HG02610 (cell line): ENCODE results near the gene TTC28.
"Not testable (repeated sequence)": the region's sequence is repeated elsewhere in the genome, so short reads cannot be mapped to it uniquely, and the experiment has no call there.

Experiments used
- ATAC-seq: cut with Tn5 transposase; IDR thresholded peaks from one replicate; pipeline ENCODE4 v1.9.1; 2021; ENCODE audit warnings: mild to moderate bottlenecking, moderate library complexity; ENCODE audit not compliant: unreplicated experiment

Gene TTC28

DNA sequence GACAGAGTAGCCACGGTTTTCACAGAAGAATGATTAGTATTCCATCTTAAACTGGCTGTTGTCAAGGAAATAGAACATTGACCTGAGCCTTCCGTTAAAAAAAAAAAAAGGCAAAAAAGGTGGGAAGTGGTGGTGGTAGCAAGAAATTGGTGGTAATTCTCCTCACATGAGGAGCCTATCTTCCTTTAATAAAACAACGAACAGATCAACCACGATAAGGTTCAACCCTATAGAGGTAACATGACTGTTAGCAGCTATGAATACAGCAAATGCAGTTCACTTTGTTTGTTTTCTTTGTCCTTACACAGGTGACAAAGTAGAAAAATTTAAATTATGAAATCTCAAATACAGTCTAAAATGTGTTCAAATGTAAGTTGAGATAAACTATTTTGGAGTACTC, 181.6 kb downstream of the TTC28 start:
- no peak for ATAC-seq

DNA sequence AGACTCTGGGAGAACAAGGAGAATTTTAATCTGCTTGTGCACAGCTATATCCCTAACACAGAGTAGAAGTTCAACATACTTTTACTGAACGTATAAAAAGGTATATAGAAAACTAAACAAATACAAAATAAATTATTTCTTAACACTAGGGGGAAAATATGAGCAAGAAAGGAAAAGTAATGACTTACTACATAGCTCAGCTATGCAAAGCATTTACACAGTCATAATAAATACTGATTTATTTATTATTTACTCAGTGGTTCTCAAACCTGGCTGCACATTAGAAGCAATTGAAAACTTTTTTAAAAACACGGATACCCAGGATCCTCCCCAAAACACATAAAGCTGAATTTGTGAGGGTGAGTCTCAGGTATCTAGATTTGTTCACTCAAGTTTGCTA, 182.5 kb downstream of the TTC28 start:
- no peak for ATAC-seq

DNA sequence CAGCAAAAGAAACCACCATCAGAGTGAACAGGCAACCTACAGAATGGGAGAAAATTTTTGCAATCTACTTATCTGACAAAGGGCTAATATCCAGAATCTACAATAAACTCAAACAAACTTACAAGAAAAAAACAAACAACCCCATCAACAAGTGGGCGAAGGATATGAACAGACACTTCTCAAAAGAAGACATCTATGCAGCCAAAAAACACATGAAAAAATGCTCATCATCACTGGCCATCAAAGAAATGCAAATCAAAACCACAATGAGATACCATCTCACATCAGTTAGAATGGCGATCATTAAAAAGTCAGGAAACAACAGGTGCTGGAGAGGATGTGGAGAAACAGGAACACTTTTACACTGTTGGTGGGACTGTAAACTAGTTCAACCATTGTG, 188.4 kb downstream of the TTC28 start:
- ATAC-seq: not testable (repeated sequence)

DNA sequence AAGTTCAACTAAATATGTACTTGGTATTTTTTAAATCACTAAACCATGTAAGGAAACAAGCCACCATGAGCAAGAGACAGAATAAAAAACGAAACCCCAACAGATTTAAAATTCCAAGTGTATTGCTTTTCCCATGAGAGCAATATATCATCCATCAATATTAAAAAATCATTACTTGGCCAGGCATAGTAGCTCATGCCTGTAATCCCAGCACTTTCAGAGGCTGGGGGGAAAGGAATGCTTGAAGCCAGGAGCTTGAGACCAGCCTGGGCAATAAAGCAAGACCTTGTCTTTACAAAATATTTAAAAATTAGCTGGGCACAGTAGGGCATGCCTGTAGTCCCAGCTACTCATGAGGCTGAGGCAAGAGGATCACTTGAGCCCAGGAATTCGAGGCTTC, 190.8 kb downstream of the TTC28 start:
- ATAC-seq: no peak

DNA sequence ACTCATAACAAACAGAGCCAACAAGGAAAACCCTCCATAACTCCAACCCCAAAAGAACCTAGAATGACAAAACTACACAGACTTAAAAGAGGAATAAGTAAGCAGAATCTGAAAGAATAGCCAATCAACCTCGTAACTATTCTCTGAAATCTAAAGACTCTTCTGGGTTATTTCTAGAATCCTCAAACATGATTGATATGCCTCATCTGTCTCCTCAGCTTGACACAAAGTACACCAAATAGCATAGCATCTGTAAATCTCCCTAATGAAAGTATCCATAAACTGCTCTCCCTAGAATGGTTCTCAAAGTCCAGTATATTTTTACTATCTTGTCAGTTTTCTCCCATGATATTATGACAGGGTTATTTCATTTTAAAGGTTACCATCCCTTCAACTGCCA, 195.0 kb downstream of the TTC28 start:
- no peak for ATAC-seq

DNA sequence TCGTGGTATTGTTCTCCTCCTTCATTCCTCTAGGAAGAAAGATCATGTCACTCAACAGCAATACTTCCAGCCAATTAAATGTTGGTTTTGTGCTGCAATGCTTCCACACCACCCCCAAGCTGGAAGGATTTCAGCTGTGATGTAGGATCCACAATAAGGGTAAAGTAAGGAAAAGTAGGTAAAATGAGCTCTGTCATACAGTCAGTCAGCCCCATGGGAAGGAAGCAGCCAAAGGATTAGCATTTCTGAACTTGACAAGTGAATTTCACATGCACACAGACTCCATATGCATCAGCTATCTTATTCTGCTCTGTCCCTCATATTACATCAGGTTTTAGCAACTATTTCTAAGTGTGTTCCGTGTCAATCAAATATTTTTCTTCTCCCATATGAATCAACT, 197.9 kb downstream of the TTC28 start:
- no peak for ATAC-seq

DNA sequence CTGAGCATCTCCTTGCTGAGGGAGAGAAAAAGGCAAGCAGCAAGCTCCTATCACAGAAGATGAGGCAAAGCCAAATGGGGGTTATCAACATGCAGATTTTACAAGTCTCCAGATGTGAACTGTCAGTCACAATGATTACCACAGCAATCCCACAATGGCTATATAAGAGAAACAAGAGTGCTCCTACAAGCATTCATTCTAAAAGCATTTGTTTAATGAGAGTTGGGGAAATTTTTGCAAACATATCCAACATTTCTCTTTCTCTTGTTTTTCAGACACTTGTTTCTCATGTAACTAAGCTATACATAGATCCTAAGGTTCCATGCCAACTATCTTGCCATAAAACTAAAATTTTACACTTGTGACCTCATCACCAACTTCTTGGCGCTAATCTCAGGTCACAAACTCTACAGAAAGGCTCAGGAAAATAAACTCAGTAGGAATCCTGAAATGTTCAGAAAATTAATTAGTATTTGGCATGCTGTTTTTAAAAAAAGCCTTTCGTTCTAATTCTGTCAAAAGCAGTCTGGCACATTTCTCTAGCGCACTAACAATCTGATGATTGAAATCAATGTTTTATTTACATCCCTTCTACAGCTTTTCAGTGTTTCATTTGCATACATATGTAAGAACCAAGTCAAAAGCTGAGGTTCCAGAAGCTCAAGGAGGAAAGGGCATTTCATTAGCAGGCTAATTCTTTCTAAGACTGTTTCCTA, 199.5 kb downstream of the TTC28 start:
- ATAC-seq: no peak

DNA sequence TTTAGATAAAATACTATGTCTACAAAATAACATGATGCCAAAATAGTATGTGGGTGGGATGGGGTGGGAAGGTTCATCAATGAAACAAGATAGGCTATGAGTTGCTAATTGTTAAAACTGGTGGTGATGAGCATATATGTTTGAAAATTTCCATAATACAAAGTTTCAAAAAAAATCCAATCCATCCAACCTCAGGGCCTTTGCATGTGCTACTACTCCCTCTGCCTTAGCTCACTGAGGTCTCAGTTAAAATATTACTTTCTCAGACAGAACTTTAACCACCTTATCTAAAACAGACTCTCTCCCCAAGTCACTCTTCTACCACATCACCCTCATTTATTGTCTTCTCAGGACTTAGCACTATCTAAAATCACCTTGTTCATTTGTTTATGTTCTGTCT, 201.1 kb downstream of the TTC28 start:
- no peak for ATAC-seq

DNA sequence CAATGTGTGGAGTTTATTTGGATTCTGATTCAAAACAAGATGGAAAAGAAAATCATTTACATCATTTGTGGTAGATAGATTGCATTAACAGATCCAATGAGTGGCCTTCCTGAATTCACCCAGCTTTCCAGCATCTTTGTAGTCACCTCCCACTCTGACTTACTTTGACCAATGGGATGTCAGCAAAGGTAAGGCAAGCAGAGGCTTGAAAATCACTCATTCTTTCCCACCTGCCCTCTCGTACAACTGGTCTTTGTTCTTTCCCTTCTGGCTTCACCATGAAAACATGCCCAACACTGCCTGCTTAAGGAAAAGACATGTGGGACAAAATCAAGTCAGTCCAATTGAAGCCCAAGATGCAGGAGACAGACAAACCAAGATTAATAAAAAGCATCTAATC, 202.1 kb downstream of the TTC28 start:
- ATAC-seq: no peak

DNA sequence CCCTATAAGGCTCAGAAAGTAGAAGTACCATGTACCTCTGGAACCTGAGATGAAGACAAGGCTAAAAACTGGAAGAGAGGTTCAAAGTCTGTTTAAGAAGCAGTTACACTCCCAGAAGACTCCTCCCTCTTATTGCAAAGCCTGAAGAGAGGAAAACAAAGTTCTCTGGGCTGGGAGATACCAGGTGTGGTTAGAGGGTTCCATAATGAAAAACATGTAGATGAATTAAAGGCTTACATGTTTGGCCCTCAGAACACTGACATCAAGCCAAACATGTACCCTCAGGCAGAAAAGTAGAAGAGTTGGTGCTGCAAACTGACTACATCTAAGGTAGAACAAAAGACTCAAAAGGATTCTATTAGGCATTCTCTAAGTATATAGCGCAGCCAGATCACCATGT, 205.3 kb downstream of the TTC28 start:
- no peak for ATAC-seq

DNA sequence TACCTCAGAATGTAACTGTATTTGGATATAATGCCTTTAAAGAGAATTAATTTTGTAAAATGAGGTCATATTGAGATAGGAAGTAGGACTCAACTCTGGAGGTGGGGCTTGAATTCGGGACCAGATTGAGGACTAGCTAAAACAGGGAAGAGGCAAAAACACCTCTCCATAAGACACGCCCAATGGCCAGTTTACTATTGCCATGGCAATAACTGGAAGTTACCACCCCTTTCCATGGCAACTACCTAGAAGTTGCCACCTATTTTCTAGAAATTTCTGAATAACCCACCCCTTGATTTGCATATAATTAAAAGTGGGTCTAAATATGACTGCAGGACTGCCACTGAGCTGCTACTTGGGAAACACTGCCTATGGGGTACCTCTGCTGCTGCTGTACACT, 206.4 kb downstream of the TTC28 start:
- ATAC-seq: no peak

DNA sequence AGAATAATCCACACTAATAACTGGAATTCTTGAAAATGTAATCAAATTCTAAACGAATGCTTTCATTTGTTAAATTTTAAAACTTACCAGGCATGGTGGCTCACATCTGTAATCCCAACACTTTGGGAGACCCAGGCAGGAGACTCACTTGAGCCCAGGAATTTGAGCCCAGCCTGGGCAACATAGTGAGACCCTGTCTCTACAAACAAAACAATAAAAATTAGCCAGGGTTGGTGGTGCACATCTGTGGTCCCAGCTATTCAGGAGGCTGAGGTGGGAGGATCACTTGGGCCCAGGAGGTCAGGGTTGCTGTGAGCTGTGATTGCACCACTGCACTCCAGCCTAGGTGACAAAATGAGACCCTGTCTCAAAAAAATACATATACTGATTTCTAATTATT, 212.6 kb downstream of the TTC28 start:
- ATAC-seq: not testable (repeated sequence)

DNA sequence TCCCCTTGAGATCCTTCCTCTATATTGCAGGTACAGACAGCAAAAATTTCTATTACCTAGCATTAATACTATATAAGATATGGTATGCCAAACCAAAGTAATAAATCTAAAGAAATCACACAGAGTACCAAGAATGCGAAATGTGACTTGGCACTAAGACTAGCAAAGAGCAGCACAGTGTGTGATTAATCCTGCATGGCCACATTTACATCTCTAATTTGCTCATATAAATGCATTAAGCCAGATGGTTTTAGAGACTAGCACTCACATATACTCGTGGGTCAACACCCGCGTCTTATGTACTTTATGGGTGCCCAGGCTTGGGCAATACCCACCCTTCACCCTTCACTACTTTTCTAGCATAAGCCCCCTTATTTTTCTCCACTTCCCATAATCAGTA, 213.2 kb downstream of the TTC28 start:
- ATAC-seq: no peak

DNA sequence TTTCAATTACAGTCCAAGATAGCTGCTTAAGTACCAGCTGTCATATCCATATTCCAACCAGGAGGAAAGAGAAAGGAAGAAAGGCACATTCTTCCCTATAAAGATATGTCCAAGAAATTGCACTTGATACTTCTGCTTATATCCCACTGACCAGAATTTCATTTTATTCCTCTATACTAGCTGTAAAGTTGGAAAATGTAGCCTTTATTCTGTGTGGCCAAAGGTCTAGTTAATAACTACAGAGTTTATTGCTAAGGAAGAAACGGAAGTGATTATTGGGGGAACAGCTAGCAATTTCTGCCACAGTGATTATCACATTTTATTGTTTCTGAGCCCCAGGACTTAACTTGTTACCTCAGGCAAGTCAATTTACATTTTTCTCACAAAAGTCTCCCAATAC, 213.8 kb downstream of the TTC28 start:
- no peak for ATAC-seq

DNA sequence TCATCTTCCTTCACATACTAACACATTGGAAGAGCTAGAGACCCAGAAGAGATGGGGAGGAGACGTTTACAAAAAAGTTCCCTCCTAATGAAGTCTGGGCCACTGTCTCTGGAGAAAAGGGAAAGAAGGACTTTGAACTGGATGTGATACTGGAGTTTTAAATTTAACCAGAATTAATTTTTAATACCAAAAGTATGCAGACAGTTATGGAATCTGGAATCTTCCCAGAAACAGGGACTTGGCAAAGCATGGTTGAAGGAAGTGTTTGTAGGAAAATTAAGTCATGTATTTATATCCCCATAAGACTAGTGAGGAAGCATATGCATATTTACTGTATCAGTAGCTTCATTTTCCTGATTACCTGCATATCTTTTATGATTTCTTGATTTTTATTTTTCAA, 215.5 kb downstream of the TTC28 start:
- no peak for ATAC-seq

DNA sequence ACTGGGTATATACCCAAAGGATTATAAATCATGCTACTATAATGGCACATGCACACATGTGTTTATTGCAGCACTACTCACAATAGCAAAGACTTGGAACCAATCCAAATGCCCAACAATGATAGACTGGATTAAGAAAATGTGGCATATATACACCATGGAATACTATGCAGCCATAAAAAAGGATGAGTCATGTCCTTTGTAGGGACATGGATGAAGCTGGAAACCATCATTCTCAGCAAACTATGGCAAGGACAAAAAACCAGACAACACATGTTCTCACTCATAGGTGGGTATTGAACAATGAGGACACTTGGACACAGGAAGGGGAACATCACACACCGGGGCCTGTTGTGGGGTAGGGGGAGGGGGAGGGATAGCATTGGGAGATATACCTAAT, 216.2 kb downstream of the TTC28 start:
- not testable (repeated sequence) for ATAC-seq

DNA sequence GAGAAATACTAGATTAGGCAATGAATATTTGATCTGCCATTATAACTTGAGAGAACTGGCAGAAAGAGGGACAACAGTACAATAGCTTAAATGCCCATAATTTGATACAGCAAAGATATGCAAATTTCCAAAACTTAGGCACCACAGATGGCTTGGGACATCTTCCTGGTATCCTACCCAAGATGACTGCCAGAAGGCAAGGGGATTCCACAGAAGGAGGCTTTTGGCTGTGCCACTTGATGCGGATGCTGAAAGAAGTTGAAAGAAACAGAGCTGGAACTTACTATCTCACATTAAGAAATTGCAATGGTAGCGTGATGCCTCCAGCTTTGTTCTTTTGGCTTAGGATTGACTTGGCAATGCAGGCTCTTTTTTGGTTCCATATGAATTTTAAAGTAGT, 216.7 kb downstream of the TTC28 start:
- no peak for ATAC-seq

DNA sequence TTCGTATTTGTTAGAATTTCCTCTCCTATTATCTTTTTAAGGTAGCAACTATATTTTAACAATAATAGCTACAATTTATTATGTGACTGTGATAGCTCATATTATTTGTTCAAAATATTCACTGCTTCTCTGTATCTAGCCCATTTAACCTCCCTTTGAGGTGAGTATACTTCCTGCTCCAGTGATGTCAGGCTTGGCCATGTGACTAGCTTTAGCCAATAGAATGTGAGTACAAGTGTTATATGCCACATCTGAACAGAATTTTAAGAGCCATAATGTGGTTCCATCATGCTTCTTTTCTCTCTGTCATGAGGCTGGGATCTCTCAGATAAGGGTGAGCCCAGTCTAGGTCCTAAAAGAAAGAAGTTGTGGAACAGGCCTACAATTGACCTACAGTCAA, 217.6 kb downstream of the TTC28 start:
- no peak for ATAC-seq

DNA sequence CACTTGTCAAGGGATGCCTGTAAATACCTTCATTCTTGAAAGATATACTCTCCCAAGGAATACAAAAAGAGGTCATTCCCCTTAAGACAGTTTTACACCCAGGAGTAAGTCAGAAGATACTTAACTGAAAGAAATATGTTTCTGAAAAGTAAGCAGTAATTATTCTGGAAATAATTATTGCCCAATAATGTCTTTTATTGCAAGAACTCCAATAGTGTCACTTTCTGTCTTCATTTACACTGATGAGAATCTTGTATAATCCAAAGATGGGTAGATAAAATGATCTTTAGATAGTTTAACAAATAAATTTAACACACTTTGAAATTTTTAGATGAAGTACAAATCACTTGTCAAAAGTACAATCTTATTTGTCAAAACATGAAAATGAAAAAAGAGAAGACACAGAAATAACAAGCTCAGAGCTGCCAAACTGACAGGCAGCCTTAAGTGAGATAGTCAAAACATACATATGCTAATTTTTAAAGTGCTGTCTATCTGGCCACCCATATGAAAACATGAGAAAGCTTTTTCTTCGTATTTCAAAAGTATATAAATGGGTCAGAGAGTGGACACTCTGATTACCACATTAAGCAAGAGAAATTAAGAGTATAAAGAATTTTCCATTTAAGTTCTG, 225.1 kb downstream of the TTC28 start:
- no peak for ATAC-seq

DNA sequence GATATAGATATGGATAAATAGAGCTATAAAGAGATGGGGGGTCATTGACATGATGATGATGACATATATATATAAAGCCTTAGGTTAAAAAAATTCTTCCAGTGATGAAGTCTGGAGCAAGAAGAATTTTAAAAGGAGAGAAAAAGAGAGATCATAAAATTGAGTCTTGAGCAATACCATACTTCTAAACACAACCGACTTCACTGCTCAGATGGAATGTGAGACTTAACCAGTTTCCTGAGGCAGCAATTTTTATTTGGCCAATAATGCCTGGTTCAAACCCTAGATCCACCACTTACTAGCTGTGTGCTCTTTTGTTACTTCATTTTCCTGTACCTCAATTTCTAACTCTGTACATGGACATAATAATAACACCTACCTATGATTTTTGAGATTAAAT, 229.5 kb downstream of the TTC28 start:
- ATAC-seq: no peak

DNA sequence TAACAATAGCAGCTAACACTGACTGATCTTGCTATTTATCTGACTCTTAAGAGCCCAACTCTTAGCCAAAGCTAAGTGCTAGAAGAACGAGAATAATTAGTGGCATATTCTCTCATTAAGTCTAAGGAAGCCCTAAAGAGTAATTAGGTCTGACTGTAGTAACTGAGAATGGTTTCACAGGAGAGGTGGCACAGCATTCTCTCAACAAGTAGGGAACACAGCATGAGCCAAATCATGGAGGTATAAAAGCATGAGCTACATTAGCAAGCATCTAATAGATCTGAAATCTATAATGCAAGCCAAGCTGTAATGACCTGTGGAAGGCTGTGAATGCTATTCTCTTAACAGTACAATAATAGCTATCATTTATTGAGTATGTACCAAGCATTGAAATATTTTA, 230.6 kb downstream of the TTC28 start:
- no peak for ATAC-seq

DNA sequence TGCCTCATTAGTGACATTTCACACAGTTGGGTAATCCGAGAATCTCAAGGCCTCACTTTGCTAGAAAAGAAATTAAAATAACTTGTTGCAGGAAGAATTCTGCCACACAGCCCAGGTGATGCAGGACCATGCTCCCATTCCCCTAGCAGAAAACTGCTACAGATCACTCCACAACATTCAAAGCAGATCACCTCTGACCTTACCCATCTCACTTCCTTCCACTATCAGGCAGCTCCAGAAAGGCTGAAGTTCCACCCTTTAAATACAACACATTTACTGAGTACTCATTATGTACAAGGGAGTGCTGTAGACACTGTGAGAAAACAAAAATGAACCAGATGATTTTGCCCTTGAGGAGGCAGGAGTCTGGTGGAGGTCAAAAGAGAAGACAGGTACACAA, 231.0 kb downstream of the TTC28 start:
- no peak for ATAC-seq

DNA sequence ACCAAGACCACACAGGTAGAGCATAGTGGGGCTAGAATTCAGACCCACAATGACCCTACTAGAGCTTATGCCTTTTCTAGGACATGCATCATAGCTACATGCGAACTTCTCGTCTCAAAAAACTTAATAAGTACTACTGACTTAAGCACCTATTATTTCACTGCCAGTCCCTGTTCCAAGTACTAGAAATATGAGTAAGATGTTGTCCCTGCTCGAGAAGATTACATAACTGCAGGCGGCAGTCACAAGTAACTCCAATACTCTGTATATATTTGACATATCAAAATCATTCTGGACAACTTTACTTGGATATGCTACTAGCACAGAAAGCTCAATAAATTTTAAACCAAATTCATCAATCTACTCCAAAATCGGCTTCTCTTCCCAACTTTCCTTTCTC, 235.0 kb downstream of the TTC28 start:
- ATAC-seq: no peak
